GM19395 (cell line): Measurements from ENCODE around the gene UBE3A.

Source experiments
- ATAC-seq: cut with Tn5 transposase; IDR thresholded peaks from one replicate; pipeline ENCODE4 v1.9.1; 2021; ENCODE audit warnings: mild to moderate bottlenecking, moderate library complexity; ENCODE audit not compliant: unreplicated experiment

UBE3A gene

GRCh38 chr15:25406846-25407245 is 32.0 kb downstream of the UBE3A start:
- ATAC-seq, result no peak

GRCh38 chr15:25406261-25406660 is 32.6 kb downstream of the UBE3A start:
- ATAC-seq, result no peak

- no peak for ATAC-seq
Measured at GRCh38 chr15:25403771-25404170, 35.1 kb downstream of the UBE3A start.

- ATAC-seq, result no peak
Measured at GRCh38 chr15:25402342-25402741, 36.5 kb downstream of the UBE3A start.

- no peak for ATAC-seq
Measured at GRCh38 chr15:25401501-25401900, 37.3 kb downstream of the UBE3A start.

GRCh38 chr15:25397100-25397499 is 41.7 kb downstream of the UBE3A start:
- ATAC-seq, result no peak

- ATAC-seq, result no peak
Measured at GRCh38 chr15:25394898-25395297, 43.9 kb downstream of the UBE3A start.

- no peak for ATAC-seq
Measured at GRCh38 chr15:25392806-25393205, 46.0 kb downstream of the UBE3A start.

DNA sequence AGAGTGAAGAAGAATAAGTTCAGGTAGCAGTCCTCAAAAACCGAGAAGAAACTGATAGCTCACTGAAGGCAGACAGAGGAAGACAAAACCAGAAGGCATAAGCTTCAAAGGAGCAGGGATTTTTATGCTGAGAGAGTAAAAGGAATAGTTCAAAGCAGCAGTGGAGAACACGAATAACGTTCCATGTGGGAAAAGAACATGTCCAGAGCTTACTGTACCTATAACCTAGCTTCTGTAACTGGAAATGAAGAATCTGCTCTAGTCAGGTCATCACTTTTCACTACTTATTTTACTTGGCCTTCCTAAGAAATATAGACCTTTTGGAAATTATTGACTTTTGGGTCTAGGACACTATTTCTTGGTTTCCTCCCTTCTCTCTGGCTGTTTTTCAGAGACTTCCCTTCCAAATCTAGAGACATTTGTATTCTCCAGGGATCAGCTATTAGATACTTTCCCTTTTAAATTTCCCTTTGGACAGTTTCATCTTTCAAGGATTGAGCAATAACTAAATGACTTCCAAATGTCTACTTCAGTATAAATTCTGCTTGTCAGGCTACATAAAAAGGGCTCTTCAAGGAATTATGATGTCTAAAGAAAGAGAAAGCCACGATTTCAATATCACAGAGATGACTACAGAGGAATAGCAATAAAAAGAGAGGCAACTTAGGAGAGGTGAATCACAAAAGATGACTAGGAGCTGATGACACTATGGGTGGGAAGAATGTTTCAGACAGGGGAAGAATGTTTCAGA is 46.7 kb downstream of the UBE3A start:
- ATAC-seq, result no peak

GRCh38 chr15:25385986-25386385 is 52.8 kb downstream of the UBE3A start:
- ATAC-seq, result no peak

- no peak for ATAC-seq
Measured at GRCh38 chr15:25381579-25381978, 57.2 kb downstream of the UBE3A start.

DNA sequence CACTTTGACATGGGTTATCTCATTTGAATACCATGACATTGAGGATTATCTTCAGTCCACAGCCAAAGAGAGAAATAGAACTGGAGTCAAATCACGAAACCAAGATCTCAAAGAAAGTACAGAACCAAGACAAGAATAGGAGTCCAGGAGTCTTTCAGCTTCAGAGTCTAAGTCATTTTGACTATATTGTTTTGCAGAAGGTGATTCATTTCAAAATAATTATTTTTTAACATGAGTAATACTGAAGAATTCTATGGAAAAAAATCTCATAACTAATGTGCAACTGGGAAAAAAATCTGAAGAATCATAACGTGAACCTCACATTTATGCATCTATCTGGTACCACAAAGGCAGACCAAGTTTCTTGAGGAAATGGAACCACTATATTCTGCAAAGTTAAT is 60.3 kb downstream of the UBE3A start:
- ATAC-seq, result no peak

- ATAC-seq, result no peak
Measured at GRCh38 chr15:25375557-25375956, 63.3 kb downstream of the UBE3A start.

DNA sequence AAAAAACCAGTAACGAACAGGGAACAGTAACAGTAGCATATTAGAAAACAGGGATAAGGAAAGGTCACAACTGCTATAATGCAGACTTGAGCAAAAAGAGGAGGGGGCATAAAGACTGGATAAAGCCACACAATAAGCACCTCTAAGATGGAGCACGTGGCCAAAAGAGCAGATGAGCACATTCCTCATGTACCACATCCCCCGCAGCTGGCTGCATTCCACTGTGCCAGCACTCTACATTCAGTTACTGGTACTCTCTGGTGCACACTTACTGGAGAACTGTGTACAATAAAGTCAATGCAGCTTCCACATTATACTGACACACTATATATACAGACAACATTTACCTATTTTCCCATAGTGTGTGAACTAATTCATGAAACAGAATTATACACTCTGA is 64.7 kb downstream of the UBE3A start:
- no peak for ATAC-seq

DNA sequence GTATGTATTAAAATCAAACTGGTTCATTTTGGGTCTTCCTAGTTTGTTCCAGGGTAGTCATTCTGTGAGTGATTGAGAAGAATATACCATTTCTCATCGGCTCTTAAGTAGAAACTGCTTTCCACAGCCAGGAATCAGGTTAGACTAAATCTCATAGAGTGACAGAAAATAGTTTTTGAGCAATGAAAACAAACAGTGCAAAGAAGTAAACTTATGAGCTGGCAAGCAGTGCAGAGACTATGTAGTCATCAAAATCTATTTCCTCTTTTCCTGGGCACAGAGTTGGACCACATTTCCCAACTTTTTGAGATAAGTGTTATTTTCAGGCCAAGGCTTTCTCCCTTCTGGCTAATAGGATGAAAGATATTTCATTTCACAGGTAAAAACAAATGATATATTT is 66.5 kb downstream of the UBE3A start:
- ATAC-seq, result no peak

DNA sequence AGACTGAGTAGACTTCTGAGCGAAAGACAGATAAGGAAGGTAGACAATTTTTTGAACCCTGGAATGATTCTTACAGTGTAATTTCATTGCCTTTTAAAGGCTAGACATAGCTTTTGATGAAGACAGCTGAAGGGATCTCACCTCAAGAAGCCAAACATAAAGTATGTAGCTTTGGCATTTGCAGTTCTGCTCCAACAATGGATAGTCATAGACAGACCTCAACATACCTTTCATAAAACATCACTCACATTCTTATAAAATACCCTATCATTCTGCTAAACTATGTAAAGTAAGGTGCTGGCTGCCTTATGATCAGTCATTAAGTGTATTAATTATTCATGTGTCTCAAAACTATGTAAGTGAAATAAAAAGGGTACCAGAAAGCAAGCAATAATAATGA is 70.0 kb downstream of the UBE3A start:
- no peak for ATAC-seq

- ATAC-seq, result no peak
Measured at GRCh38 chr15:25366058-25366457, 72.8 kb downstream of the UBE3A start.

- no peak for ATAC-seq
Measured at GRCh38 chr15:25362545-25362944, 76.3 kb downstream of the UBE3A start.

- no peak for ATAC-seq
Measured at GRCh38 chr15:25347707-25348106, 91.1 kb downstream of the UBE3A start.

GRCh38 chr15:25346371-25346770 is 92.5 kb downstream of the UBE3A start:
- no peak for ATAC-seq

GRCh38 chr15:25345943-25346342 is 92.9 kb downstream of the UBE3A start:
- no peak for ATAC-seq

DNA sequence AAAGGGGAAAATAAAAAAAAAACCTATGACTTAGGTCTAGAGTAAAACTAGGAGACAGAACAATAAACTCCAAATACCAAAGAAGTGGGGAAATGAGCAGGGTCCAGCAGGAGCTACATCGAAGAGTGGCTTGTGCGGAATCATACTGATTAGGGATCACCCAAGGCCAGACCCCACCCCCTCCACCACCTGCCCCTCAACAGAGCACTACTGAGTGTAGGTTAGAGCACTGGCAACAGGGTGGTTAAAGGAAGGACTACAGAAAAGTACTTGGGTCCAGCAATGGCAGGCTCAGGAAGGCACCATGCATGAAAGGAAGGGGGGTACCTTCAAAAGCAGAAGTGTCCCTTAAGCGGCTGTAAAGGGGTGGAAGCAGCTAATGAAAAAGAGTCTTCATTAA is 96.2 kb downstream of the UBE3A start:
- no peak for ATAC-seq

- ATAC-seq, result no peak
Measured at GRCh38 chr15:25339431-25339830, 99.4 kb downstream of the UBE3A start.
